K562 (cell line): ENCODE results near the gene ITPRIP. TPM values are rescaled to one million over a fixed set of nuclear protein-coding genes. Genes with fewer than 3 reads are reported as not detected.

Experiments used
- ATAC-seq: fragments of 200-7000 bp; cut with Tn5 transposase; 3 replicates; pipeline ENCODE4 v1.9.1; 2020; ENCODE audit warnings: moderate library complexity
- BruUV-seq: library from RNA; stranded (reverse); fragments of 400-500 nt; replicated peaks from 2 replicates; lab custom pipeline; 2021; lab: Mats Ljungman, UMichigan
- CTCF ChIA-PET: fragments of 300-600 bp; formaldehyde crosslinking; extraction: SDS; loops from one replicate; lab custom pipeline; 2021; ENCODE audit warnings: low intra/inter-chr PET ratio; lab: Yijun Ruan, JAX
- POLR2A ChIA-PET: fragments of 300-600, 350-650 bp; sonication (Branson Sonifier 250); formaldehyde crosslinking; extraction: SDS; loops from one replicate; lab custom pipeline; 2021; ENCODE audit warnings: antibody characterized with exemption, inconsistent platforms; lab: Yijun Ruan, JAX
- DNase-seq, 4 experiments: peaks; one replicate each; pipeline versions ENCODE4 v3.0.0 to v3.0.0-alpha.2; 2011 to 2018; ENCODE audit warnings: low spot score in 3 of 4, mixed read lengths in 3 of 4; ENCODE audit errors: extremely low read depth in 1 of 4
- FAIRE-seq: peaks from 2 replicates; lab custom pipeline; 2011; peaks lifted over from hg19 to GRCh38; lab: Jason Lieb, UNC
- H2AFZ ChIP-seq: 2 replicates; pipeline ENCODE4 v1.6.0; 2011; ENCODE audit warnings: low read depth, low read length, control low read depth, inconsistent platforms
- H3K27ac ChIP-seq: fragments of 200-600 bp; 3 replicates; pipeline ENCODE4 v1.8.0; 2011; ENCODE audit warnings: low read depth, mild to moderate bottlenecking, control low read depth, inconsistent platforms, low read length, moderate library complexity, mixed read lengths; ENCODE audit errors: extremely low read depth
- H3K27me3 ChIP-seq, 2 experiments: fragments of 300-600 bp in 1 of 2; 2 replicates in 1 of 2; 3 replicates in 1 of 2; pipeline versions ENCODE4 v1.6.0 to v1.8.0; 2011; ENCODE audit warnings: inconsistent platforms in 2 of 2, low read length in 2 of 2, mild to moderate bottlenecking in 1 of 2, mixed read lengths in 1 of 2, moderate library complexity in 1 of 2; ENCODE audit not compliant: control insufficient read depth in 2 of 2, insufficient read depth in 2 of 2
- H3K36me3 ChIP-seq: fragments of 300-600 bp; 3 replicates; pipeline ENCODE4 v1.8.0; 2011; ENCODE audit warnings: mild to moderate bottlenecking, low read length, inconsistent platforms; ENCODE audit not compliant: control insufficient read depth, insufficient read depth
- H3K4me1 ChIP-seq, 2 experiments: fragments of 200-600 bp in 1 of 2; replicated peaks in 1 of 2; 2 replicates in 1 of 2; 3 replicates in 1 of 2; pipeline versions ENCODE4 v1.5.1 to v1.8.0; 2011; ENCODE audit warnings: inconsistent platforms in 2 of 2, low read length in 2 of 2, mild to moderate bottlenecking in 1 of 2, mixed read lengths in 1 of 2, moderate library complexity in 1 of 2; ENCODE audit not compliant: control insufficient read depth in 2 of 2, insufficient read depth in 2 of 2
- H3K4me2 ChIP-seq: 2 replicates; pipeline ENCODE4 v1.6.1; 2011; ENCODE audit warnings: low read length, control low read depth, inconsistent platforms, mixed read lengths; ENCODE audit not compliant: insufficient read depth
- H3K4me3 ChIP-seq: fragments of 200-600 bp; sonication (generic), shearing (Covaris generic); 2 replicates; pipeline ENCODE4 v1.5.1; 2016; ENCODE audit warnings: control low read depth, inconsistent platforms
- H3K79me2 ChIP-seq: fragments of 200-600 bp; 3 replicates; pipeline ENCODE4 v1.8.0; 2011; ENCODE audit warnings: low read length, inconsistent platforms; ENCODE audit not compliant: control insufficient read depth, insufficient read depth
- H3K9ac ChIP-seq, 2 experiments: 2 replicates each; pipeline versions ENCODE4 v1.6.0 to v1.6.1; 2011; ENCODE audit warnings: low read depth in 2 of 2, low read length in 2 of 2, control low read depth in 1 of 2, inconsistent platforms in 1 of 2, mild to moderate bottlenecking in 1 of 2, mixed read lengths in 1 of 2; ENCODE audit not compliant: insufficient read depth in 1 of 2
- H3K9me1 ChIP-seq: one replicate; pipeline ENCODE4 v1.6.0; 2011; ENCODE audit warnings: inconsistent platforms, mild to moderate bottlenecking, low read length, moderate library complexity; ENCODE audit not compliant: control insufficient read depth, insufficient read depth
- H3K9me3 ChIP-seq: replicated peaks from 2 replicates; pipeline ENCODE4 v1.5.1; 2011; ENCODE audit warnings: low read depth, low read length, inconsistent platforms; ENCODE audit not compliant: control insufficient read depth, insufficient read depth
- H4K20me1 ChIP-seq: replicated peaks from 2 replicates; pipeline ENCODE4 v1.6.1; 2011; ENCODE audit warnings: low read length, inconsistent platforms, mixed read lengths; ENCODE audit not compliant: control insufficient read depth, insufficient read depth
- BHLHE40 ChIP-seq: IDR thresholded peaks from 2 replicates; pipeline ENCODE4 v1.6.1; 2011; ENCODE audit warnings: low read length, improper control_type of control experiment
- CBX3 ChIP-seq, 2 experiments: IDR thresholded peaks; 1 replicate in 1 of 2; 2 replicates in 1 of 2; pipeline ENCODE4 v1.6.1; 2012; ENCODE audit warnings: inconsistent platforms in 2 of 2, low read length in 2 of 2, borderline replicate concordance in 1 of 2, control low read depth in 1 of 2
- CREM ChIP-seq: IDR thresholded peaks from 2 replicates; pipeline ENCODE4 v1.6.1; 2014; ENCODE audit warnings: antibody characterized with exemption, low read depth
- DMBX1 ChIP-seq: fragments of 250-450 bp; sonication (Bioruptor Pico); IDR thresholded peaks from 2 replicates; pipeline ENCODE4 v1.8.0; 2022; ENCODE audit warnings: inconsistent platforms, mild to moderate bottlenecking, moderate library complexity, borderline replicate concordance
- HEY1 ChIP-seq: fragments of 250-450 bp; sonication (Bioruptor Pico); IDR thresholded peaks from 2 replicates; pipeline ENCODE4 v1.5.0; 2020; ENCODE audit warnings: mild to moderate bottlenecking, moderate library complexity, borderline replicate concordance
- KDM5B ChIP-seq: fragments of 200-600 bp; sonication (generic); IDR thresholded peaks from 2 replicates; pipeline ENCODE4 v1.6.1; 2012; ENCODE audit warnings: low read depth, mild to moderate bottlenecking, moderate library complexity, low read length, control low read depth, inconsistent platforms; ENCODE audit not compliant: insufficient replicate concordance
- ZNF316 ChIP-seq: fragments of 450-650 bp; IDR thresholded peaks from 2 replicates; pipeline ENCODE4 v1.6.1; 2016
- ZNF324 ChIP-seq: fragments of 250-450 bp; sonication (Bioruptor Pico); IDR thresholded peaks from 2 replicates; pipeline ENCODE4 v1.4.0; 2020; ENCODE audit warnings: mild to moderate bottlenecking
- ZNF444 ChIP-seq: fragments of 250-450 bp; sonication (Bioruptor Pico); IDR thresholded peaks from 2 replicates; pipeline ENCODE4 v1.4.0; 2020; ENCODE audit warnings: mild to moderate bottlenecking, moderate library complexity
- WGBS: fragments of 100-300 bp; shearing (Covaris generic); methylation state at CpG from one replicate; pipeline ENCODE4 v1.1.6; 2016; ENCODE audit warnings: low coverage, mixed read lengths; ENCODE audit not compliant: insufficient coverage; ENCODE audit errors: missing lambda C conversion rate; 5-methylcytosine and 5-hydroxymethylcytosine counted together
- in situ Hi-C: fragments of 300-500 bp; cut with MboI; formaldehyde crosslinking; loops from 4 replicates; pipeline ENCODE4 v1.15.0; 2018; ENCODE audit warnings: inconsistent platforms, mixed read lengths
- intact Hi-C: fragments of 100-400 bp; cut with micrococcal nuclease; formaldehyde crosslinking; loops from 2 replicates; pipeline ENCODE4 v1.14.2; 2022
- polyA plus RNA-seq, 8 experiments: library from polyadenylated mRNA; depleted of rRNA in 4 of 8; stranded (reverse) in 5 of 8; unstranded in 3 of 8; fragments of >200 nt; fragmentation: Nextera tagmentation in 2 of 8; fragmentation: Illumina TruSeq in 1 of 8; extraction: Ambion mirVana in 2 of 8; extraction: Trizol in 1 of 8; gene quantifications; 2 replicates each; pipeline versions ENCODE4 v1.2.1 to v1.2.3, GENCODE V29; 2011 to 2014; ENCODE audit warnings: inconsistent platforms in 1 of 8, missing spikeins in 1 of 8
- total RNA-seq, 7 experiments: library from RNA; depleted of rRNA in 6 of 7; stranded (reverse); fragments of >200 nt in 6 of 7; fragmentation: Illumina TruSeq in 2 of 7; extraction: Trizol in 2 of 7; gene quantifications; 2 replicates each; pipeline versions ENCODE4 v1.2.1 to v1.2.3, GENCODE V29; 2011 to 2021; ENCODE audit warnings: low replicate concordance in 1 of 7
- TF ChIP-seq, protein P1 (sequence below): sonication (generic); IDR thresholded peaks from 2 replicates; pipeline ENCODE4 v1.6.1; 2016
- TF ChIP-seq, protein P2 (sequence below): fragments of 250-450 bp; sonication (Bioruptor Pico); IDR thresholded peaks from 2 replicates; pipeline ENCODE4 v1.8.0; 2021; ENCODE audit warnings: borderline replicate concordance, mild to moderate bottlenecking, moderate library complexity; ENCODE audit not compliant: poor library complexity, severe bottlenecking
- TF ChIP-seq, protein P3 (sequence below), 3 experiments: IDR thresholded peaks in 2 of 3; conservative IDR thresholded peaks in 1 of 3; 2 replicates each; pipeline ENCODE4 v1.5.1; 2011 to 2012; ENCODE audit warnings: low read length in 3 of 3, mild to moderate bottlenecking in 3 of 3, control low read depth in 2 of 3, improper control_type of control experiment in 1 of 3, inconsistent platforms in 1 of 3, low read depth in 1 of 3, mixed read lengths in 1 of 3, moderate library complexity in 1 of 3; ENCODE audit not compliant: insufficient read depth in 2 of 3
- TF ChIP-seq, protein P4 (sequence below): IDR thresholded peaks from 2 replicates; pipeline ENCODE4 v1.6.1; 2014; ENCODE audit warnings: antibody characterized with exemption
- TF ChIP-seq, protein P5 (sequence below): IDR thresholded peaks from 2 replicates; pipeline ENCODE4 v1.6.1; 2012; ENCODE audit warnings: low read depth, low read length, improper control_type of control experiment, borderline replicate concordance

ITPRIP gene
- total and polyA plus RNA-seq, 9 of the 15 experiments (the other 6 are each of a cell fraction or from before 2014, with no cell fraction given), result 4.4 to 28.5 (median 10.9) TPM

DNA sequence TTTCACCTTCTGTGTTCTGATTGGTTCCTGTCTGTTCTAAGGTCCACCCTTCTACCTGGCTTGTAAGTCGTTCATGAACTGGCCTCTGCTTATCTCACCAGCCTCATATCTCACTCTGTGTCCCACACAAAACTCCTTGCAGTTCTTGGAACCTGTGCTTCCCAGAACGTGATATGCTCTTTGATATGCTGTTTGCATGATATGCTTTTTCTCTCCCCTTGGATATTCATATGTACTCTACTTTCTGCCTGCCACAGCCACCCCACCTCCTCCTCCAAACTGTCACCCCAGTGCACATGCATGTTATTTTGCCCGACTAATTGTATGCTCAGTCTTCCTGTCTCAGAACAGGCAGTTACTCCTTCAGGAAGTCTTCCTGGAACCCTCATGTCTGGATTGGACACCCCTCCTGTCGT lies 1.9 kb upstream of the ITPRIP start:
- Histone ChIP-seq H3K36me3 (peaks cover 10% of the 10 kb centered on the region; the same call in 2 of the 3 replicates), H3K4me1 (peaks cover 4 to 33% of the 10 kb centered on the region in 2 experiments), H3K9me3 (no peaks in the 10 kb centered on the region), H3K4me2 (peak overlapping the region; percentile 91), H3K4me3 (peak overlapping the region; percentile 98), H3K27me3 (no peaks in the 10 kb centered on the region), H4K20me1 (0 out of 2 replicates have a peak, but pooled peaks cover 1% of the 10 kb centered on the region), H3K9ac (peak overlapping the region; percentile 79 to 87; a peak in 3 of 4 replicates), H3K79me2 (peaks cover 69% of the 10 kb centered on the region), H3K9me1 (no peaks in the 10 kb centered on the region), H3K27ac (peak overlapping the region; percentile 98), H2AFZ (peak overlapping the region; percentile 72; the same call in 1 of the 2 replicates)
- ATAC-seq (peak; percentile 70), DNase-seq (peak; percentile 66 to 91 (median 81)), FAIRE-seq (peak; percentile 97)
- in situ Hi-C loops (loop anchor here (10.0 kb wide), 1 partner anchor 45 kb away; no protein-coding TSS in a partner anchor), intact Hi-C loops (no loop called here)
- ChIA-PET POLR2A (interaction anchor here (1.0 to 1.4 kb wide), 2 partner anchors 14 to 84 kb away, joined by 3 to 5 read pairs; partner anchors contain the start of gene CFAP58), CTCF (no interaction called here)
- no TSS peak for BruUV-seq
- 0% methylated on average over 4 of the region's 4 CpGs for WGBS
- TF ChIP-seq, protein P1, sequence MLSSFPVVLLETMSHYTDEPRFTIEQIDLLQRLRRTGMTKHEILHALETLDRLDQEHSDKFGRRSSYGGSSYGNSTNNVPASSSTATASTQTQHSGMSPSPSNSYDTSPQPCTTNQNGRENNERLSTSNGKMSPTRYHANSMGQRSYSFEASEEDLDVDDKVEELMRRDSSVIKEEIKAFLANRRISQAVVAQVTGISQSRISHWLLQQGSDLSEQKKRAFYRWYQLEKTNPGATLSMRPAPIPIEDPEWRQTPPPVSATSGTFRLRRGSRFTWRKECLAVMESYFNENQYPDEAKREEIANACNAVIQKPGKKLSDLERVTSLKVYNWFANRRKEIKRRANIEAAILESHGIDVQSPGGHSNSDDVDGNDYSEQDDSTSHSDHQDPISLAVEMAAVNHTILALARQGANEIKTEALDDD, result no peak
- TF ChIP-seq CREM (peak; percentile 45; the same call in 1 of the 2 replicates), KDM5B (no peak), ZNF324 (CRISPR knock-in tag) (no peak), CBX3 (IDR thresholded peaks at IDR 0.05; ENCODE audit: borderline replicate concordance in 1 of 2, low read length in 2 of 2) (0 out of 3 replicates have a peak, but pooled peaks of 1 of the 2 experiments have one; percentile 28), ZNF316 (peak; percentile 53), BHLHE40 (peak; percentile 85), DMBX1 (CRISPR knock-in tag) (no peak), ZNF444 (CRISPR knock-in tag) (no peak), HEY1 (no peak)
- TF ChIP-seq, protein P2, sequence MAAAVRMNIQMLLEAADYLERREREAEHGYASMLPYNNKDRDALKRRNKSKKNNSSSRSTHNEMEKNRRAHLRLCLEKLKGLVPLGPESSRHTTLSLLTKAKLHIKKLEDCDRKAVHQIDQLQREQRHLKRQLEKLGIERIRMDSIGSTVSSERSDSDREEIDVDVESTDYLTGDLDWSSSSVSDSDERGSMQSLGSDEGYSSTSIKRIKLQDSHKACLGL (CRISPR knock-in tag), result no peak
- TF ChIP-seq, protein P3, sequence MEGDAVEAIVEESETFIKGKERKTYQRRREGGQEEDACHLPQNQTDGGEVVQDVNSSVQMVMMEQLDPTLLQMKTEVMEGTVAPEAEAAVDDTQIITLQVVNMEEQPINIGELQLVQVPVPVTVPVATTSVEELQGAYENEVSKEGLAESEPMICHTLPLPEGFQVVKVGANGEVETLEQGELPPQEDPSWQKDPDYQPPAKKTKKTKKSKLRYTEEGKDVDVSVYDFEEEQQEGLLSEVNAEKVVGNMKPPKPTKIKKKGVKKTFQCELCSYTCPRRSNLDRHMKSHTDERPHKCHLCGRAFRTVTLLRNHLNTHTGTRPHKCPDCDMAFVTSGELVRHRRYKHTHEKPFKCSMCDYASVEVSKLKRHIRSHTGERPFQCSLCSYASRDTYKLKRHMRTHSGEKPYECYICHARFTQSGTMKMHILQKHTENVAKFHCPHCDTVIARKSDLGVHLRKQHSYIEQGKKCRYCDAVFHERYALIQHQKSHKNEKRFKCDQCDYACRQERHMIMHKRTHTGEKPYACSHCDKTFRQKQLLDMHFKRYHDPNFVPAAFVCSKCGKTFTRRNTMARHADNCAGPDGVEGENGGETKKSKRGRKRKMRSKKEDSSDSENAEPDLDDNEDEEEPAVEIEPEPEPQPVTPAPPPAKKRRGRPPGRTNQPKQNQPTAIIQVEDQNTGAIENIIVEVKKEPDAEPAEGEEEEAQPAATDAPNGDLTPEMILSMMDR (IDR thresholded peaks at IDR 0.05 in 2 of 3, conservative IDR thresholded peaks at IDR 0.05 in 1 of 3; ENCODE audit: insufficient read depth in 2 of 3, low read depth in 1 of 3, low read length in 3 of 3), result no peak
- TF ChIP-seq, protein P4, sequence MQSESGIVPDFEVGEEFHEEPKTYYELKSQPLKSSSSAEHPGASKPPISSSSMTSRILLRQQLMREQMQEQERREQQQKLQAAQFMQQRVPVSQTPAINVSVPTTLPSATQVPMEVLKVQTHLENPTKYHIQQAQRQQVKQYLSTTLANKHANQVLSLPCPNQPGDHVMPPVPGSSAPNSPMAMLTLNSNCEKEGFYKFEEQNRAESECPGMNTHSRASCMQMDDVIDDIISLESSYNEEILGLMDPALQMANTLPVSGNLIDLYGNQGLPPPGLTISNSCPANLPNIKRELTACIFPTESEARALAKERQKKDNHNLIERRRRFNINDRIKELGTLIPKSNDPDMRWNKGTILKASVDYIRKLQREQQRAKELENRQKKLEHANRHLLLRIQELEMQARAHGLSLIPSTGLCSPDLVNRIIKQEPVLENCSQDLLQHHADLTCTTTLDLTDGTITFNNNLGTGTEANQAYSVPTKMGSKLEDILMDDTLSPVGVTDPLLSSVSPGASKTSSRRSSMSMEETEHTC, result no peak
- TF ChIP-seq, protein P5, sequence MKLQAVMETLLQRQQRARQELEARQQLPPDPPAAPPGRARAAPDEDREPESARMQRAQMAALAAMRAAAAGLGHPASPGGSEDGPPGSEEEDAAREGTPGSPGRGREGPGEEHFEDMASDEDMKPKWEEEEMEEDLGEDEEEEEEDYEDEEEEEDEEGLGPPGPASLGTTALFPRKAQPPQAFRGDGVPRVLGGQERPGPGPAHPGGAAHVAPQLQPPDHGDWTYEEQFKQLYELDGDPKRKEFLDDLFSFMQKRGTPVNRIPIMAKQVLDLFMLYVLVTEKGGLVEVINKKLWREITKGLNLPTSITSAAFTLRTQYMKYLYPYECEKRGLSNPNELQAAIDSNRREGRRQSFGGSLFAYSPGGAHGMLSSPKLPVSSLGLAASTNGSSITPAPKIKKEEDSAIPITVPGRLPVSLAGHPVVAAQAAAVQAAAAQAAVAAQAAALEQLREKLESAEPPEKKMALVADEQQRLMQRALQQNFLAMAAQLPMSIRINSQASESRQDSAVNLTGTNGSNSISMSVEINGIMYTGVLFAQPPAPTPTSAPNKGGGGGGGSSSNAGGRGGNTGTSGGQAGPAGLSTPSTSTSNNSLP, result peak; percentile 60; the same call in 1 of the 2 replicates
